HG02852 (cell line): ENCODE data around the gene COL25A1.

Experiments used
- ATAC-seq: cut with Tn5 transposase; IDR thresholded peaks from one replicate; pipeline ENCODE4 v1.9.1; 2021; ENCODE audit warnings: mild to moderate bottlenecking, moderate library complexity; ENCODE audit not compliant: unreplicated experiment

COL25A1 gene

GRCh38 chr4:109216085-109216696 is 86.3 kb downstream of the COL25A1 start:
- no peak for ATAC-seq

- no peak for ATAC-seq
Measured at GRCh38 chr4:109215506-109215905, 87.0 kb downstream of the COL25A1 start.

GRCh38 chr4:109214622-109215301 is 87.7 kb downstream of the COL25A1 start:
- no peak for ATAC-seq

GRCh38 chr4:109213056-109213455 is 89.4 kb downstream of the COL25A1 start:
- ATAC-seq, result no peak

GRCh38 chr4:109211671-109212070 is 90.8 kb downstream of the COL25A1 start:
- ATAC-seq, result no peak

GRCh38 chr4:109209647-109210046 is 92.8 kb downstream of the COL25A1 start:
- ATAC-seq, result no peak

- ATAC-seq, result no peak
Measured at GRCh38 chr4:109207898-109208297, 94.6 kb downstream of the COL25A1 start.

GRCh38 chr4:109207061-109207460 is 95.4 kb downstream of the COL25A1 start:
- ATAC-seq, result no peak

- no peak for ATAC-seq
Measured at GRCh38 chr4:109206620-109207019, 95.8 kb downstream of the COL25A1 start.

GRCh38 chr4:109205186-109205585 is 97.3 kb downstream of the COL25A1 start:
- ATAC-seq, result no peak

GRCh38 chr4:109199585-109199984 is 102.9 kb downstream of the COL25A1 start:
- ATAC-seq, result no peak

- no peak for ATAC-seq
Measured at GRCh38 chr4:109195646-109196045, 106.8 kb downstream of the COL25A1 start.

- no peak for ATAC-seq
Measured at GRCh38 chr4:109191216-109191615, 111.2 kb downstream of the COL25A1 start.

- no peak for ATAC-seq
Measured at GRCh38 chr4:109186458-109186945, 116.0 kb downstream of the COL25A1 start.

- no peak for ATAC-seq
Measured at GRCh38 chr4:109185951-109186350, 116.5 kb downstream of the COL25A1 start.

GRCh38 chr4:109185548-109185947 is 116.9 kb downstream of the COL25A1 start:
- no peak for ATAC-seq

- ATAC-seq, result no peak
Measured at GRCh38 chr4:109184491-109184961, 117.9 kb downstream of the COL25A1 start.

- ATAC-seq, result no peak
Measured at GRCh38 chr4:109183931-109184490, 118.4 kb downstream of the COL25A1 start.

- ATAC-seq, result no peak
Measured at GRCh38 chr4:109182696-109183095, 119.8 kb downstream of the COL25A1 start.

- ATAC-seq, result no peak
Measured at GRCh38 chr4:109179061-109179460, 123.4 kb downstream of the COL25A1 start.

GRCh38 chr4:109177096-109177810 is 125.2 kb downstream of the COL25A1 start:
- ATAC-seq, result no peak
